Activated CD4-positive, alpha-beta T cell treated with anti-CD3 and anti-CD28 coated beads, Interleukin-2, amount 10 ng/mL, durations not matched to agents 24 days and 14 days (primary cell): ENCODE results near the gene KCTD5. TPM values are rescaled to one million over a fixed set of nuclear protein-coding genes. Genes with fewer than 3 reads are reported as not detected.
A peak's percentile ranks its signal among the peaks of the same experiment; 100 is the strongest.
"Not testable (repeated sequence)": the region's sequence is repeated elsewhere in the genome, so short reads cannot be mapped to it uniquely, and the experiment has no call there.

Experiments used
- DNase-seq: peaks from one replicate; pipeline ENCODE4 v3.0.0; 2022
- H3K27ac Mint-ChIP-seq: one replicate; pipeline ENCODE4 v1.8.0; 2022; ENCODE audit warnings: mild to moderate bottlenecking, mixed read lengths
- H3K27me3 Mint-ChIP-seq: one replicate; pipeline ENCODE4 v1.8.0; 2022; ENCODE audit warnings: mixed read lengths
- H3K36me3 Mint-ChIP-seq: one replicate; pipeline ENCODE4 v1.8.0; 2022; ENCODE audit warnings: low read depth, mild to moderate bottlenecking, mixed read lengths
- H3K4me1 Mint-ChIP-seq: one replicate; pipeline ENCODE4 v1.8.0; 2021; ENCODE audit warnings: mixed read lengths
- H3K4me3 Mint-ChIP-seq: one replicate; pipeline ENCODE4 v1.8.0; 2022; ENCODE audit warnings: mild to moderate bottlenecking, moderate library complexity, mixed read lengths
- H3K9me3 Mint-ChIP-seq: one replicate; pipeline ENCODE4 v1.8.0; 2021; ENCODE audit warnings: mixed read lengths
- intact Hi-C: fragments of 100-400 bp; cut with micrococcal nuclease; formaldehyde crosslinking; loops from one replicate; pipeline ENCODE4 v1.15.1; 2023
- total RNA-seq: library from RNA; stranded (reverse); gene quantifications from 2 replicates; pipeline ENCODE4 v1.2.3, GENCODE V29; 2022

KCTD5 gene
- total RNA-seq, 1 donor from 2014 or later, result 54.4 TPM

DNA sequence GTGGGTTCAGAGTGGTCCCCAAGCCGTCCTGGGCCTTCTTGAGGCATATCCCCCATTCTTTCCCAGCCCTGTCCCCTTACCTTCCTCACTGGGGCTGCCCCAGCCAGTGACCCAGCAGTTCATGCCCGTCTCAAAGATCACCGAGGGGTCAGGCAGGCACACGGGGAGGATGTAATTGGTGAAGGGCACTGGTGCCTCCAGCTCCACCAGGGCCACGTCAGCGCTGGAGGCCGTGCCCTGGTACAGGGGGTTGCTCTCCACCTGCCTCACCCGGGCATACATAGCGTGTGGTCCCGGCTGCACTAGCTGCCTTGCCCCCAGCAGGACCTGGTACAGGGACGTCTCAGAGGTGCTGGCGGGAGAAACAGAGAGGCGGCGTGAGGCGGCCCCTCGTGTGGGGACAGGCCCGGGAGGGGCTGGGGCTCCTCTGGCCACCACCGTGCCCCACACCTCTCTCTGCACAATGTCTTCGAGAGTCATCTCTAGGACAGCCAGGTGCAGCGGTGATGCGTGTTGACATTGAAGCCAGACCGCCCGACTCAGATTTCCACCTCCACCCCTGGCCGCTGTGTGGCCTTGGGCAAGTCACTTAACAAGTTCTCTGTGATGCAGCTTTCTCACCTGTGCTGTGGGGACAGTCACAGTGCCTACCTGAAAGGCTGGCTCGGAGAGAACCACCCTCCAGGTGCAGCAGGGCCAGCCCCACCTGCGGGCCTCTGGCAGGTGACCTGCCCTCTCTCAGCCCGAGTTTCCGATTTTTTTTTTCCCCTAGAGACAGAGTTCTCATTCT, 31.9 kb downstream of the KCTD5 start:
- Mint-ChIP-seq H3K27ac (no peak overlapping the region), H3K27me3 (peaks cover 3% of the 10 kb centered on the region), H3K4me1 (peaks cover 7% of the 10 kb centered on the region), H3K4me3 (no peak overlapping the region), H3K36me3 (peaks cover 5% of the 10 kb centered on the region), H3K9me3 (no peaks in the 10 kb centered on the region)
- no peak for DNase-seq
- intact Hi-C loops, result no loop called here

DNA sequence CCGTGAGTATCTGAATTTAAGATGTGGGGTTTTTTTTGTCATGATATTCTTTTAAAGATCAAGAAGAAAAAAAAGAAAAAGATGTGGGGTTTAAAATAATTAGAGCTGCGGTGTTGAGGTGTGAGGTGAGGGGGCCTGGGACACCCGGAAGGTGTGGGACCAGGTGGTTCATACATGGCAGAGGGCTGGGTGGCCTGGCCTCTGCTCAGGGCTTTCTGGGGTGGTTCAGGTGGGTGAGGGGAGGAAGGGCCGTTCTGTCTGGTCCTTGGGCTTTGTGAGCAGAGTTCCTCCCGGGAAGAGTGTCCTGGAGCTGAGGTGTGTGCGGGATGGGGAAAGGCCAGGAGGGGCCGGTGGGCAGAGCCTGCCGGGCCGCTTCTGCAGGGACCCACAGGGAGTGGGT, 32.7 kb downstream of the KCTD5 start:
- peaks cover 7% of the 10 kb centered on the region for H3K4me1 Mint-ChIP-seq
- DNase-seq, result no peak
- H3K27me3 Mint-ChIP-seq, result peaks cover 3% of the 10 kb centered on the region
- H3K27ac Mint-ChIP-seq, result no peak overlapping the region
- intact Hi-C loops, result no loop called here
- no peaks in the 10 kb centered on the region for H3K9me3 Mint-ChIP-seq
- H3K4me3 Mint-ChIP-seq, result peak overlapping the region; percentile 37
- peaks cover 5% of the 10 kb centered on the region for H3K36me3 Mint-ChIP-seq

DNA sequence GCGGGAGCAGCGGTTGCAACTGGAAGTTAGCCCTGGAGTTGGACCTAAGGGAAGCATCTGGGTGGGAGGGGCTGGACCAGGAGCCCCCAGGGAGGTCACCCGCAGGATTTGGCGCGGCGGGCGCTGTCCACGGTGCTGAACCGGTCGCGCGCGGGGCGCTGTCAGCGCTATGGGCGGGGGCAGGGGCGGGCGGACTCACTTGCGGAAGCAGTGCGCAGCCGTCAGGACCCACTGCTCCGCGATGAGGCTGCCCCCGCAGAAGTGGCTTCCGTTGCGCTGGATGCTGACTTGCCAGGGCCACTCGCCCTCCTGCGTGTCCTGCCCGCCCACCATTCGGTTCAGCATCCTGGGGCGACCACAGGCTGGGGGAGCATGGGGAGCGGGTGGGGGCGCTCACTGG, 33.2 kb downstream of the KCTD5 start:
- H3K9me3 Mint-ChIP-seq, result no peaks in the 10 kb centered on the region
- no peak overlapping the region for H3K27ac Mint-ChIP-seq
- peaks cover 3% of the 10 kb centered on the region for H3K27me3 Mint-ChIP-seq
- intact Hi-C loops, result no loop called here
- H3K4me1 Mint-ChIP-seq, result peaks cover 7% of the 10 kb centered on the region
- peaks cover 2% of the 10 kb centered on the region for H3K36me3 Mint-ChIP-seq
- DNase-seq, result peak; percentile 97
- H3K4me3 Mint-ChIP-seq, result peak overlapping the region; percentile 59

DNA sequence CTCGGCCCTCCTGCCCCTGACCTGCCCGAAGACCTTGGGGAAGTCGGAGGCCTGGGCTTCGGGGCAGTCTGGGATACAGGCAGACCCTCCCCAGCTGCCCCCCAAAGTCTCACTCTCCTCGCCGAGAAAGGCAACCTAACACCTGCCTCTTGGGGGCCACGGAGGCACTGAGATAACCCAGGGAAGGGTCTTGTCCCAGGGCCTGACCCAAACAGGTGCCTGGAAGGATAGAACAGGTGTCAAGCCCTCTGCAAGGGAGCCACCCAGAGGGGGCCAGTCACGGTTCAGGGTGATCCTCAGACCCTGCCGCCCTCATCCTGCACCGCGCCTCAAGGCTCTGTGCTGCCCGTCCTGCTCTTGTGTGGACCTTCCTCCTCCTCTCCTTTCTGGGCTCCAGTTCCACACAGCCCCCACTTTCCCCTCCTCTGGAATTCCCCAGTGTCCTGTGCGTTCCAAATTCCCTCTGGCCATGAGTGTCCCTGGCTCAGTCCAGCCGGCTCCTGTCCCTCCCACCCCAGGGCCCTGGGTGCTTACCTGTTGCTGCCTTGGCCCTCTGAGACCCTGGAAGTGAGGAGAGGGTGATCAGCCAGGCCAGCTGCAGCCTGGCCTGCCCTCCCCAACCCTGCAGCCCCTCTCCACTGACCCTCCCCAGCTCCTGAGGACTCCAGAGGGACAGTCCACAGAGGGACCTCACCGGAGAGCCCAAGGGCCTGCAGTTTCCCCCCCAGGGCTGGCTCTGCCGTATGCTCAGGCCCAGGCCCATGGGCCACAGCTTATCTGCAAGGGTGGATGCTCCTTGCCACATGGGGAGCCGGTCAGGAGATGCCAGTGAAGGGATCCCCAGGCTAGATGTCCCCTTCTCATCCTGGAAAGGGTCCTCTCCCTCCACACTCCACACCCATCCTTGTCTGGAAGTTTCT, 33.9 kb downstream of the KCTD5 start:
- no peak for DNase-seq
- intact Hi-C loops, result no loop called here
- Mint-ChIP-seq H3K36me3 (no peaks in the 10 kb centered on the region), H3K4me3 (peak overlapping the region; percentile 59), H3K4me1 (peaks cover 7% of the 10 kb centered on the region), H3K9me3 (no peaks in the 10 kb centered on the region), H3K27me3 (peaks cover 3% of the 10 kb centered on the region), H3K27ac (peak overlapping the region; percentile 24)

- H3K27ac Mint-ChIP-seq, result no peak overlapping the region
- H3K4me1 Mint-ChIP-seq, result peaks cover 7% of the 10 kb centered on the region
- H3K27me3 Mint-ChIP-seq, result peaks cover 3% of the 10 kb centered on the region
- H3K9me3 Mint-ChIP-seq, result no peaks in the 10 kb centered on the region
- no peak overlapping the region for H3K4me3 Mint-ChIP-seq
- no peak for DNase-seq
- intact Hi-C loops, result no loop called here
- H3K36me3 Mint-ChIP-seq, result no peaks in the 10 kb centered on the region
Measured at GRCh38 chr16:2716948-2717347, 34.6 kb downstream of the KCTD5 start.

- H3K4me3 Mint-ChIP-seq, result no peak overlapping the region
- no peak overlapping the region for H3K27ac Mint-ChIP-seq
- H3K27me3 Mint-ChIP-seq, result peaks cover 3% of the 10 kb centered on the region
- no peak for DNase-seq
- no peaks in the 10 kb centered on the region for H3K36me3 Mint-ChIP-seq
- intact Hi-C loops, result no loop called here
- no peaks in the 10 kb centered on the region for H3K9me3 Mint-ChIP-seq
- H3K4me1 Mint-ChIP-seq, result peaks cover 8% of the 10 kb centered on the region
Measured at GRCh38 chr16:2717383-2718263, 35.3 kb downstream of the KCTD5 start.

DNA sequence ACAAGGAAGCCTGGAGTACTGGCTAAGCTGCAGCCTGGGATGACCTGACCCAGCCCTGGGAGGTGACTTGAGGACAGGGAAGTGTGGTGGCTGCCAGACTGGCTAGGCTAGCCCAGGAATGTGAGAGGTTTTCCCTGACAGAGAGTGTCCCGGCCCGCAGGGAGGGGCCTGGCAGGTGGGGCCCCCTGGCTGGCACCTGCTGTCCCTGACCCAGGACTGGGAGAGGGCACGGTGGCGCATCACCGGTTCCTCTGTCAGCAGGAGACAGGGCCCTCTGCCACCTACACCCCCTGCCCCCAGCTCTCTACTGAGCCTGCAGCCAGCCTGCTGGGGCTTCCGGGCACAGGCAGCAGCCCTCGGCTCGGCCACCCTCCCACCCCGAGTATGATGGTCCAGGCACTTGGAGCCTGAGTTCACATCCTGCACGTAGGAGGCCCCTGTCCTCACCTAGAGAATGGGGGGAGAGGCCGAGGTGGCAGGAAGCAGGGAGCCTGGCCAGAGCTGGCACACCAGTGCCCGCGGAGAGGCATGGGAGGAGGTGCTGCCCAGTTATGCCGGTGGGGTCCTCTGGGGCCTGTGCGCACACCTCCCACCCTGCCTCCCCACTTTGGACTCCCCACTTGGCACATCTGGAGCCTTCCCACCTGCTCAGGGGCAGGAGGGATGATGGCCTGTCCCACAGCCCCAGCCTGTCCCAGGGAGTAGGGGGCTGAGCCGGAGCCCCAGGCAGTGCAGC, 37.2 kb downstream of the KCTD5 start:
- no peaks in the 10 kb centered on the region for H3K9me3 Mint-ChIP-seq
- no peaks in the 10 kb centered on the region for H3K36me3 Mint-ChIP-seq
- intact Hi-C loops, result loop anchor here (2.0 kb wide), 1 partner anchor 37 kb away; the partner anchor contains the start of gene KCTD5
- peaks cover 7% of the 10 kb centered on the region for H3K27me3 Mint-ChIP-seq
- H3K4me1 Mint-ChIP-seq, result peaks cover 8% of the 10 kb centered on the region
- peak overlapping the region; percentile 86 for H3K4me3 Mint-ChIP-seq
- DNase-seq, result no peak
- H3K27ac Mint-ChIP-seq, result no peak overlapping the region

DNA sequence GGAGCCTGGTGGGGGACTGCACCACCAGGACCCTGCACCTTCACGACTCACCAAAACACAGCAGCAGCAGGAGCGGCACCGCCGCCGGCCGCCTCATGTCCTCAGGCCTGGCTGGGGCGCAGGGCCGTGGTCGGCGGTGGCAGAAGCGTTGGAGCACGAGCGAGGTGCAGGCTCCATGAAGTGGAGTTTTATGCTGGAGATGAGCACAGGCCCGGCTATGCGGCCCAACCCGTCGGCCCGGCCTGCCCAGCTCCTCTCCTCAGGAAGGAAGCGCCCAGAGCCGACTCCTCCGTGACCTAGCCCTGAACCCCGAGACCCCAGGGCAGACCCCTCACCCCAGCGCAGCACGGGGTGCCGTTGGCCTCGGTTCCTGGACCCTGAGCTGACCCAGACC, 37.7 kb downstream of the KCTD5 start, which contains the start of gene PRSS27:
Gene PRSS27 (minus strand): TSS at position 161 of the 394 bp plus-strand sequence. CDS start 64 bp downstream, at position 97.
- peak within 1 kb of the TSS; percentile 89 for H3K27ac Mint-ChIP-seq
- intact Hi-C loops, result loop anchor here (2.0 kb wide), 1 partner anchor 37 kb away; the partner anchor contains the start of gene KCTD5
- no peaks in the 10 kb centered on the region for H3K9me3 Mint-ChIP-seq
- no peaks in the 10 kb centered on the region for H3K36me3 Mint-ChIP-seq
- H3K4me1 Mint-ChIP-seq, result peaks cover 5% of the 10 kb centered on the region
- DNase-seq, result no peak
- peaks cover 5% of the 10 kb centered on the region for H3K27me3 Mint-ChIP-seq
- peak within 1 kb of the TSS; percentile 86 for H3K4me3 Mint-ChIP-seq

GRCh38 chr16:2720719-2721633, 38.7 kb downstream of the KCTD5 start:
- peak; percentile 97 for DNase-seq
- Mint-ChIP-seq H3K27me3 (peaks cover 8% of the 10 kb centered on the region), H3K4me1 (peaks cover 2% of the 10 kb centered on the region), H3K36me3 (no peaks in the 10 kb centered on the region), H3K4me3 (peak overlapping the region; percentile 86), H3K9me3 (no peaks in the 10 kb centered on the region), H3K27ac (peak overlapping the region; percentile 89)
- intact Hi-C loops, result loop anchor here (1.0 to 2.0 kb wide), 2 partner anchors 31 to 38 kb away; partner anchors contain the start of genes KCTD5 and SRRM2

- peak overlapping the region; percentile 73 for H3K4me3 Mint-ChIP-seq
- not testable (repeated sequence) for H3K4me1 Mint-ChIP-seq, H3K27me3 Mint-ChIP-seq, DNase-seq, H3K9me3 Mint-ChIP-seq, H3K36me3 Mint-ChIP-seq
- intact Hi-C loops, result loop anchor here (1.0 to 2.0 kb wide), 2 partner anchors 31 to 39 kb away; partner anchors contain the start of genes KCTD5 and SRRM2
- H3K27ac Mint-ChIP-seq, result peak overlapping the region; percentile 58
Measured at GRCh38 chr16:2721634-2722173, 39.4 kb downstream of the KCTD5 start.

DNA sequence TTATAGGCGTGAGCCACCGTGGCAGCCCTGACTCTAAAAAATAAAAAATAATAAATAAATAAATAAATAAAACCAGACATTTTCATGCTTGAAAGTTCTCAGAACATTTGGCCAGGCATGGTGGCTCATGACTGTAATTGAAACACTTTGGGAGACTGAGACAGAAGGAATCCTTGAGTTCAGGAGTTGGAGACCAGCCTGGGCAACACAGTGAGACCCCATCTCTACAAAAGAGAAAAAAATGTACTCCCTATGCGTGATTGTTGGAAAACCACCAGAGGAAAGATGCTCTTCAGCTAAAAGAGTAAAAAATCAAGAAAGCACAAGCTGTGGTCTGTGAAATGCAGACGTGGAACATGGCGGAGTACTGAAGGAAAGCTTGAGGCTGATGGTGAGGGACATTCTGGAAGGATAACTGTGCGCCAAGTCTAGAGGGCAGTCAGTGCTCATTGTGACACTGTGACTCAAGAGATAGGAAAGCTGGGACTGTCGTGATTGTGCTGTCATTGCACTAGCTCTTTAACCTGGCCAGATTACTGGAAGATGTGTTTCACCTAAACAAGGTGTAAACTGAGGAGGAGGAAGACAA, 41.9 kb downstream of the KCTD5 start:
- H3K4me1 Mint-ChIP-seq, result peaks cover 2% of the 10 kb centered on the region
- H3K4me3 Mint-ChIP-seq, result no peak overlapping the region
- no peaks in the 10 kb centered on the region for H3K36me3 Mint-ChIP-seq
- no peak for DNase-seq
- peaks cover 8% of the 10 kb centered on the region for H3K27me3 Mint-ChIP-seq
- no peaks in the 10 kb centered on the region for H3K9me3 Mint-ChIP-seq
- no peak overlapping the region for H3K27ac Mint-ChIP-seq
- intact Hi-C loops, result no loop called here
